ENCODE results near the gene ZC3H13.

DNA sequence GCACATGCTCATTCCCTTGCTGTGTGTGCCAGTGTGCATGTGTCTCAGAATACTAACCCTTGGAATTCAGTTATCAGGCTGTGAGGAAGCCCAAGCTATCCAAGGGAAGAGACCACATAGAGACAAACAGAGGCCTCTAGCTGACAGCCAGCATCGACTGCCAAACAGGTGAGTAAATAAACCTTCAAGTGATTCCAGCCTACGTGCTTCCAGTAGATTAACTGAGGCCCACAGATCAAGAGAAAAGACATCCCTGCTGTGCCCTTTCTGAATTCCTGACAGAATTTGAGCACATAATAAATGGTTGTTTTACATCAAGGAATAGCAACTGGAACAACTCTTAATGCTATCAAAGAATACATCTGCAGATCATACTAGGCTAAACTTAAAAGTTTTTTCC is 17.5 kb downstream of the ZC3H13 start:
- TF ChIP-seq POLR2A (IDR thresholded peaks at IDR 0.05; ENCODE audit: low read depth, low read length), result no peak
- TF ChIP-seq POLR2AphosphoS5 (IDR thresholded peaks at IDR 0.05; ENCODE audit: low read depth, low read length), result no peak
- TF ChIP-seq TAF1 (IDR thresholded peaks at IDR 0.05; ENCODE audit: borderline replicate concordance, low read depth, low read length), result no peak

Data from GM12892 (cell line).